Measurements from ENCODE around the gene KRT36. TPM values are rescaled to one million over a fixed set of nuclear protein-coding genes. Genes with fewer than 3 reads are reported as not detected.

KRT36 gene
- polyA plus RNA-seq (2012; ENCODE audit: insufficient read depth, insufficient read length), result not detected

- no peak for DNase-seq (ENCODE audit: low read depth, low spot score)
- no peak within 1 kb of the TSS for H3K4me3 ChIP-seq (ENCODE audit: low read length)
Observed at GRCh38 chr17:41489531-41489930, at the start of gene KRT36. TSS of gene KRT36 (minus strand) at chr17:41489910. CDS start at chr17:41489864, 46 bp downstream.

GRCh38 chr17:41539071-41539492, 49.4 kb upstream of the KRT36 start:
- H3K4me3 ChIP-seq (ENCODE audit: low read length), result no peak overlapping the region
- DNase-seq (ENCODE audit: low read depth, low spot score), result no peak

GRCh38 chr17:41538565-41538991, 48.9 kb upstream of the KRT36 start:
- DNase-seq (ENCODE audit: low read depth, low spot score), result no peak
- H3K4me3 ChIP-seq (ENCODE audit: low read length), result no peak overlapping the region

- no peak for DNase-seq (ENCODE audit: low read depth, low spot score)
- H3K4me3 ChIP-seq (ENCODE audit: low read length), result no peak overlapping the region
Observed at GRCh38 chr17:41537990-41538389, 48.3 kb upstream of the KRT36 start.

GRCh38 chr17:41537614-41537954, 47.9 kb upstream of the KRT36 start:
- no peak overlapping the region for H3K4me3 ChIP-seq (ENCODE audit: low read length)
- DNase-seq (ENCODE audit: low read depth, low spot score), result no peak

GRCh38 chr17:41536741-41537613, 47.3 kb upstream of the KRT36 start:
- DNase-seq (ENCODE audit: low read depth, low spot score), result no peak
- H3K4me3 ChIP-seq (ENCODE audit: low read length), result no peak overlapping the region

- no peak for DNase-seq (ENCODE audit: low read depth, low spot score)
Observed at GRCh38 chr17:41535764-41536481, 46.2 kb upstream of the KRT36 start.

GRCh38 chr17:41534899-41535546, 45.3 kb upstream of the KRT36 start:
- no peak for DNase-seq (ENCODE audit: low read depth, low spot score)

More at GRCh38 chr17:41535764-41536481, 46.2 kb upstream of the KRT36 start:
- no peak overlapping the region for H3K4me3 ChIP-seq (ENCODE audit: low read length)

GRCh38 chr17:41533613-41534012, 43.9 kb upstream of the KRT36 start:
- DNase-seq (ENCODE audit: low read depth, low spot score), result no peak
- H3K4me3 ChIP-seq (ENCODE audit: low read length), result no peak overlapping the region

More at GRCh38 chr17:41534899-41535546, 45.3 kb upstream of the KRT36 start:
- no peak overlapping the region for H3K4me3 ChIP-seq (ENCODE audit: low read length)

GRCh38 chr17:41532947-41533570, 43.3 kb upstream of the KRT36 start:
- no peak for DNase-seq (ENCODE audit: low read depth, low spot score)
- H3K4me3 ChIP-seq (ENCODE audit: low read length), result no peak overlapping the region

GRCh38 chr17:41531993-41532392, 42.3 kb upstream of the KRT36 start:
- no peak for DNase-seq (ENCODE audit: low read depth, low spot score)
- H3K4me3 ChIP-seq (ENCODE audit: low read length), result no peak overlapping the region

- no peak for DNase-seq (ENCODE audit: low read depth, low spot score)
- H3K4me3 ChIP-seq (ENCODE audit: low read length), result no peak overlapping the region
Observed at GRCh38 chr17:41530062-41531048, 40.6 kb upstream of the KRT36 start.

GRCh38 chr17:41529491-41529915, 39.8 kb upstream of the KRT36 start:
- H3K4me3 ChIP-seq (ENCODE audit: low read length), result no peak overlapping the region
- no peak for DNase-seq (ENCODE audit: low read depth, low spot score)

GRCh38 chr17:41528959-41529353, 39.2 kb upstream of the KRT36 start:
- DNase-seq (ENCODE audit: low read depth, low spot score), result no peak
- H3K4me3 ChIP-seq (ENCODE audit: low read length), result no peak overlapping the region

- DNase-seq (ENCODE audit: low read depth, low spot score), result no peak
- no peak overlapping the region for H3K4me3 ChIP-seq (ENCODE audit: low read length)
Observed at GRCh38 chr17:41527063-41528023, 37.6 kb upstream of the KRT36 start.

GRCh38 chr17:41524261-41524660, 34.6 kb upstream of the KRT36 start:
- no peak for DNase-seq (ENCODE audit: low read depth, low spot score)
- H3K4me3 ChIP-seq (ENCODE audit: low read length), result no peak overlapping the region

GRCh38 chr17:41523787-41524186, 34.1 kb upstream of the KRT36 start:
- no peak for DNase-seq (ENCODE audit: low read depth, low spot score)

More at GRCh38 chr17:41523787-41524186, 34.1 kb upstream of the KRT36 start:
- H3K4me3 ChIP-seq (ENCODE audit: low read length), result no peak overlapping the region
